Type B pancreatic cell (in vitro differentiated cells): ENCODE results near the gene ABCG5. TPM values are rescaled to one million over a fixed set of nuclear protein-coding genes. Genes with fewer than 3 reads are reported as not detected.

ENCODE experiments used
- DNase-seq: peaks from one replicate; pipeline ENCODE4 v3.0.0; 2021; ENCODE audit warnings: mixed read lengths; ENCODE audit not compliant: unreplicated experiment; ENCODE audit errors: extremely low spot score
- H3K27ac Mint-ChIP-seq: 2 replicates; pipeline ENCODE4 v1.8.0; 2021; ENCODE audit warnings: mild to moderate bottlenecking, mixed read lengths
- H3K27me3 Mint-ChIP-seq: 2 replicates; pipeline ENCODE4 v1.8.0; 2021; ENCODE audit warnings: mixed read lengths
- H3K36me3 Mint-ChIP-seq: 2 replicates; pipeline ENCODE4 v1.8.0; 2021; ENCODE audit warnings: mixed read lengths
- H3K4me1 Mint-ChIP-seq: one replicate; pipeline ENCODE4 v1.8.0; 2021; ENCODE audit warnings: mixed read lengths; ENCODE audit not compliant: unreplicated experiment
- H3K4me3 Mint-ChIP-seq: 2 replicates; pipeline ENCODE4 v1.8.0; 2021; ENCODE audit warnings: mild to moderate bottlenecking, mixed read lengths
- H3K9me3 Mint-ChIP-seq: 2 replicates; pipeline ENCODE4 v1.8.0; 2021; ENCODE audit warnings: mixed read lengths
- CTCF ChIP-seq: fragments of 200-600 bp; sonication (generic); conservative IDR thresholded peaks from 2 replicates; pipeline ENCODE4 v1.5.0; 2021; ENCODE audit warnings: antibody characterized with exemption, mild to moderate bottlenecking
- total RNA-seq: library from RNA; stranded (reverse); gene quantifications from 2 replicates; pipeline ENCODE4 v1.2.1, GENCODE V29; 2021; ENCODE audit warnings: low replicate concordance

The ABCG5 gene
- total RNA-seq, 1 donor from 2014 or later, result 0.10 TPM

DNA sequence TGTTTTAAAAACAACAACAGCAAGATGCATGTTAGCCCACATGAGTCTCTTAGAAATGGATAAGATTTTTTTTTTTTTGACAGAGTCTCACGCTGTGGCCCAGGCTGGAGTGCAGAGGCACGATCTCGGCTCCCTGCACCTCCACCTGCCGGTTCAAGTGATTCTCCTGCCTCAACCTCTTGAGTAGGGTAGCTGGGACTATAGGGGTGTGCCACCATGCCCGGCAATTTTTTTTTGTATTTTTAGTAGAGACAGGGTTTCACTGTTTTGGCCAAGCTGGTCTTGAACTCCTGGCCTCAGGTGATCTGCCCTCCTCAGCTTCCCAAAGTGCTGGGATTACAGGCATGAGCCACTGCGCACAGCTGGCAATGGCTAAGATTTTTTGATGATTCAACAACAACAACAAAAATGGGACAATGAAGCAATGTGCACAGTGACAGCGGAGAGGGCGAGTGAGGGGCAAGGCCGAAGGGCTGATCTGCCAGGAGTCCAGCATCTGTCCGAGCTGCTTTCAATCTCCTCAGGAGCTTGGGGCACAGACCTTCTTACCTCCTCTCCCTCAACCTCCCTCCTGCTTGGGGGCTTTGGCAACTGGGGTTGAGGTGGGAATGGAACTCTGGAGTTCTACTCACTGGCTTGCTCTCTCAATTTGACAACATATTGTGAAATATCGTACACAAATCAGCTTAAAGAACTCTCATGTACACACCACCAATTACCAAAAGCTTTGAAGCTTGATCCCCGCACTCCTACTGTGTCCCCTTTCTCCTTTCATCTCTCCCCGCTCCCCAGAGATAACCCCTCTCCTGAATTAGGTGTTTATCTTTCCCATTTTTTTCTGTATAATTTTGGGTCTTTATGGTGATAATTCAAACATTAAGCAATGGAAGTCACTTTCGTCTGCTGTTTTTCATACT is 3.6 kb upstream of the ABCG5 start:
- DNase-seq, result peak; percentile 37
- no peaks in the 10 kb centered on the region for H3K36me3 Mint-ChIP-seq
- H3K27ac Mint-ChIP-seq, result no peak overlapping the region
- H3K27me3 Mint-ChIP-seq, result no peaks in the 10 kb centered on the region
- no peak for TF ChIP-seq CTCF
- no peaks in the 10 kb centered on the region for H3K9me3 Mint-ChIP-seq
- H3K4me1 Mint-ChIP-seq, result no peaks in the 10 kb centered on the region
- H3K4me3 Mint-ChIP-seq, result no peak overlapping the region

GRCh38 chr2:43840965-43841364 is 2.3 kb upstream of the ABCG5 start:
- Mint-ChIP-seq H3K27ac (no peak overlapping the region), H3K36me3 (no peaks in the 10 kb centered on the region), H3K4me1 (no peaks in the 10 kb centered on the region), H3K27me3 (no peaks in the 10 kb centered on the region), H3K9me3 (no peaks in the 10 kb centered on the region), H3K4me3 (no peak overlapping the region)
- DNase-seq, result peak; percentile 25
- TF ChIP-seq CTCF, result no peak

DNA sequence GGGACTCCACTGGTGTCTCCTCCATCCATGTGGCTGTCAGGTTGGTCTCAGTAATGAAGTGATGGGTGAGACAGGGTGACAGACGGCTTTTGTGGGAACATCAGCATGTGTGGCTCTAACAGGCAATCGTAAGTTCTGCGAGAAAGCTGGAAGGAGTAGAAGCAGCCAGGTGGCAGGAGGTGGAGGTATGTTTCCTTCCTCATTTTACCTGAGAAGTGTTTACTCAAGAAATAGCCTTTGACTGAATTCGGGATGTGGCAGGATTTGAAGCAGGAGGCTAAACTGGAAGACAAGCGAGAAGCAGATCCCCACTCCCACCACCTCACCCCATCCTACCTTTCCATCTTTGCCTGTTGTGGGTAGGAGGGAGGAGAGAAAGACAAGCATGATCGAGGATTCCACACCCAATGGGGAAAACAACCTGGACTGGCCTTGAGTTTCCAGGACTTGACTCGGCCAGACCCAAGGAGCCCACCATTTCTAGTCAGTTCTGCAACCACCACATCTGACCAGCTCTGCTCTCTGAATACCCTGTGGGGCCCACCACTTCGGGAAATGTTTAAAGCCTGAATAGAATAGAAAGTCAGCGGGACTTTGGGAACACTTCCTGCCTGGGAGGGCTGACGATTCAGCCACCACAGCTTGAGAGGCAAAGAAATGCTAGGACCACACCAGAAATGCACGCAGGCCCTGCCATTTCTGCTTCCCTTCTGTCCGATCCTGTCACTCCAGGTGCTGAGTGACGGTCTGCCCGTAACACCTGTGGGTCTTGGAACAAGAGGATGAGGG is 1.3 kb upstream of the ABCG5 start:
- DNase-seq, result peak; percentile 40
- Mint-ChIP-seq H3K27ac (no peak overlapping the region), H3K4me1 (no peaks in the 10 kb centered on the region), H3K9me3 (no peaks in the 10 kb centered on the region), H3K4me3 (no peak overlapping the region), H3K36me3 (no peaks in the 10 kb centered on the region), H3K27me3 (no peaks in the 10 kb centered on the region)
- no peak for TF ChIP-seq CTCF

GRCh38 chr2:43837831-43838559 is 644 bp downstream of the ABCG5 start:
- Mint-ChIP-seq H3K9me3 (no peaks in the 10 kb centered on the region), H3K4me3 (no peak overlapping the region), H3K27me3 (no peaks in the 10 kb centered on the region), H3K27ac (no peak overlapping the region), H3K36me3 (no peaks in the 10 kb centered on the region), H3K4me1 (no peaks in the 10 kb centered on the region)
- no peak for TF ChIP-seq CTCF
- peak; percentile 57 for DNase-seq

DNA sequence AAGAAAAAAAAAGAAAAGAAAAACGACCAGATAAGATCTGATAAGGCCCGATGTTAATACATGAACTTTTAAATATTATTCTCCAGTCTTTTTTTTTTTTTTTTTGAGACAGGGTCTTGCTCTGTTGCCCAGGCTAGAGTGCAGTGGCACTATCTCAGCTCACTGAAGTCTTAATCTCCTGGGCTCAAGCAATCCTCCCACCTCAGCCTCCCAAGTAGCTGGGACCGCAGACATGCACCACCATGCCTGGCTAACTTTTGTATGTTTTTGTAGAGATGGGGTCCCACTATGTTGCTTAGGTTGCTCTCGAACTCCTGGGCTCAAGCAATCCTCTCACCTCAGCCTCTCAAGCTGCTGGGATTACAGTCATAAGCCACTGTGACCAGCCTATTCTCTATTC is 1.6 kb downstream of the ABCG5 start:
- Mint-ChIP-seq H3K4me1 (no peaks in the 10 kb centered on the region), H3K27ac (no peak overlapping the region), H3K36me3 (no peaks in the 10 kb centered on the region), H3K9me3 (no peaks in the 10 kb centered on the region), H3K27me3 (no peaks in the 10 kb centered on the region), H3K4me3 (no peak overlapping the region)
- DNase-seq, result no peak
- TF ChIP-seq CTCF, result no peak
